ENCODE measurements around the gene AGO3. TPM values are rescaled to one million over a fixed set of nuclear protein-coding genes. Genes with fewer than 3 reads are reported as not detected.
A peak's percentile ranks its signal among the peaks of the same experiment; 100 is the strongest.

AGO3 gene
- total and polyA plus RNA-seq, 2 experiments from 2014 or later, result 19.2 to 27.3 TPM

DNA sequence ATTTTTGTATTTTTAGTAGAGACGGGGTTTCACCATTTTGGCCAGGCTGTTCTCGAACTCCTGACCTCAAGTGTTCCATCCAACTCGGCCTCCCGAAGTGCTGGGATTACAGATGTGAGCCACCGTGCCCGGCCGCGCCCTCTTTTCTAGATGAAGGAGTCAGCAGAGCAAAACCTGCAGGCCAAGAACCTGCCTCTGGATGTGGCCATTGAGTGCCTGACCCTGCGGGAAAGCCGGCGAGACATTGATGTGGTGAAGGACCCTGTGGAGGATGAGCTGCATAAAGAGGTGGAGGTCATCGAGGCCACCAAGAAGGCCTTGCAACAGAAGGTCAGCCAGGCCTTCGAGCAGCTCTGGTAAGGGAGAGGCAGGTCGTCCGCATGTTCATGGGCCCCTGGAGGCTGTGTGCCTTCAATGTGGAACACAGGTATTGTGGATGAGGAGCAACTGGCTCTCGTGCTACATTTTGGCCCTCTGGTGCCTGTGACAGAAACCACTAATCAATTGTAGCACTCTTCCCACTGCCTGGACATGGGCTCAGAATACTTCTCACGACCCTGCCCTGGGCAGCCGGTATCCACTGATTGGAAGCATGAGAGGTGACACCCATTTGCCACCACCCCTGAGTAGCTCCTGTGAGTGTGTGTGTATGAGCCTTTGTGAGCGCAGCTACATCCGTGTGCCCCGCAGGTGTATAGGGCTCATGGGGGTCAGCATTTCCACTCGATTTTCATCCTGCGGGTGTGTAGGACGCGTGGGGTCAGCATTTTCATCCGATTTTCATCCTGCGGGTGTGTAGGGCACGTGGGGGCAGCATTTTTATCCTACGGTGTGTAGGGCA is 155.0 kb downstream of the AGO3 start (continued):
- TF ChIP-seq, protein P1, sequence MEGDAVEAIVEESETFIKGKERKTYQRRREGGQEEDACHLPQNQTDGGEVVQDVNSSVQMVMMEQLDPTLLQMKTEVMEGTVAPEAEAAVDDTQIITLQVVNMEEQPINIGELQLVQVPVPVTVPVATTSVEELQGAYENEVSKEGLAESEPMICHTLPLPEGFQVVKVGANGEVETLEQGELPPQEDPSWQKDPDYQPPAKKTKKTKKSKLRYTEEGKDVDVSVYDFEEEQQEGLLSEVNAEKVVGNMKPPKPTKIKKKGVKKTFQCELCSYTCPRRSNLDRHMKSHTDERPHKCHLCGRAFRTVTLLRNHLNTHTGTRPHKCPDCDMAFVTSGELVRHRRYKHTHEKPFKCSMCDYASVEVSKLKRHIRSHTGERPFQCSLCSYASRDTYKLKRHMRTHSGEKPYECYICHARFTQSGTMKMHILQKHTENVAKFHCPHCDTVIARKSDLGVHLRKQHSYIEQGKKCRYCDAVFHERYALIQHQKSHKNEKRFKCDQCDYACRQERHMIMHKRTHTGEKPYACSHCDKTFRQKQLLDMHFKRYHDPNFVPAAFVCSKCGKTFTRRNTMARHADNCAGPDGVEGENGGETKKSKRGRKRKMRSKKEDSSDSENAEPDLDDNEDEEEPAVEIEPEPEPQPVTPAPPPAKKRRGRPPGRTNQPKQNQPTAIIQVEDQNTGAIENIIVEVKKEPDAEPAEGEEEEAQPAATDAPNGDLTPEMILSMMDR (conservative IDR thresholded peaks at IDR 0.05; ENCODE audit: low read depth in 2 of 2), result no peak
- TF ChIP-seq NANOG (IDR thresholded peaks at IDR 0.05; ENCODE audit: borderline replicate concordance) (no peak), STAT1 (IDR thresholded peaks at IDR 0.05; ENCODE audit: unreplicated experiment) (no peak), CREB1 (CRISPR knock-in tag; IDR thresholded peaks at IDR 0.05; ENCODE audit: low read depth) (no peak), EZH2phosphoT487 (IDR thresholded peaks at IDR 0.05; ENCODE audit: unreplicated experiment) (no peak), ZNF114 (CRISPR knock-in tag; IDR thresholded peaks at IDR 0.05) (no peak), EZH2 (IDR thresholded peaks at IDR 0.05; ENCODE audit: low read depth, unreplicated experiment) (no peak)

GRCh38 chr1:36086529-36087232 is 155.8 kb downstream of the AGO3 start:
- Histone ChIP-seq H3K4me2 (no peak overlapping the region), H3K4me3 (no peak overlapping the region), H3F3A (replicated peaks; ENCODE audit: low read depth) (0 out of 2 replicates have a peak, but pooled peaks cover 10% of the 10 kb centered on the region), H3K36me3 (ENCODE audit: insufficient read depth) (no peaks in the 10 kb centered on the region), H3K27me3 (ENCODE audit: insufficient read depth) (peaks cover 9% of the 10 kb centered on the region; the same call in 1 of the 2 replicates), H3K9me2 (ENCODE audit: insufficient read depth) (no peaks in the 10 kb centered on the region), H3K27ac (ENCODE audit: low read depth) (no peak overlapping the region), H4K20me1 (replicated peaks; ENCODE audit: insufficient read depth) (peaks cover 3% of the 10 kb centered on the region; the same call in 1 of the 2 replicates), H2AFZ (no peak overlapping the region), H3K4me1 (ENCODE audit: insufficient read depth) (peaks cover 6% of the 10 kb centered on the region; the same call in 1 of the 2 replicates), H3K79me2 (replicated peaks; ENCODE audit: insufficient read depth) (peaks cover 13% of the 10 kb centered on the region)
- H3K9me3 Mint-ChIP-seq, result no peaks in the 10 kb centered on the region; the same call in 2 of the 3 replicates
- DNase-seq (ENCODE audit: low spot score), result no peak
- no peak overlapping the region for H3K27ac Mint-ChIP-seq
- peaks cover 9% of the 10 kb centered on the region for H3K27me3 Mint-ChIP-seq (ENCODE audit: insufficient read depth, low read depth, poor library complexity)
- peak overlapping the region; percentile 13; the same call in 1 of the 3 replicates for H3K4me3 Mint-ChIP-seq
- ATAC-seq, result no peak
- peaks cover 5% of the 10 kb centered on the region for H3K36me3 Mint-ChIP-seq (ENCODE audit: low read depth)
- no peak for TF ChIP-seq NANOG (IDR thresholded peaks at IDR 0.05; ENCODE audit: borderline replicate concordance)
- TF ChIP-seq REST (IDR thresholded peaks at IDR 0.05; ENCODE audit: unreplicated experiment), result no peak
- TF ChIP-seq EZH2phosphoT487 (IDR thresholded peaks at IDR 0.05; ENCODE audit: unreplicated experiment), result no peak
- TF ChIP-seq ZNF114 (CRISPR knock-in tag; IDR thresholded peaks at IDR 0.05), result no peak
- TF ChIP-seq ZNF331 (CRISPR knock-in tag; IDR thresholded peaks at IDR 0.05; ENCODE audit: low read depth), result no peak
- no peak for TF ChIP-seq POLR2AphosphoS5 (IDR thresholded peaks at IDR 0.05; ENCODE audit: low read depth)
- TF ChIP-seq CREB1 (CRISPR knock-in tag; IDR thresholded peaks at IDR 0.05; ENCODE audit: low read depth), result no peak
- TF ChIP-seq EZH2 (IDR thresholded peaks at IDR 0.05; ENCODE audit: low read depth, unreplicated experiment), result no peak
- peaks cover 18% of the 10 kb centered on the region for H3K4me1 Mint-ChIP-seq
